Measurements from ENCODE around the gene SPSB4.

DNA sequence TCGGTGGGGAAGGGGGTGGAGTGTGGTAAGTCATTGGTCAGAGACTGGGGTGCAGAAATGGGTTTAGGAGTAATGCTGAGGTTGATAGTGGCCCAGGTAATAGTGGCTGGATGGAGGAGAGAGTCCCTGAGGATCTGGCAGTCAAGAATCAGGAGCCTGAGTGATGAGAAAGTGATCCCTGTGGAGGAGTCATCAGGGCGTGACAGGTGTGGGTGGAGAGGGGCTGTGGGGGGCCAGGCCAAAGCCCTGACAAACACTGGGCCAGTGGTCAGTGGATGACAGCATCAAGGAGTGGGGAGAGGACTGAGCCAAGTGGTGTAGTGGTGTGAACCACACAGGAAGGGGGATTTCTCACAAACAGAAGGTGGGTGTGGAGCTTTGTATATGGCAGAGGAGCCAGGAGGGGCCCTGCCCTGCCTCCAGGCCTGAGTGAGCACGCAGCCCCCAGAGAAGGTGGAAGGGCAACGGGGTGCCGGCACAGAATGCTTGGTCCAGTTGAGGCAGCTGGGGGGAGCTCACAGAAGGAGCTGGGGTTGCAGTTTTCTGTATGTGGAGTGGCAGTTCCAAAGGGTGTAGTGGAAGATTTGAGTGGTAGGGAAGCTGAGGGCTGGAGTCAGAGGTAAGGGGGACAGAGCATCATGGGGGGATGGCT is 77.1 kb downstream of the SPSB4 start:
- TF ChIP-seq, protein P1, sequence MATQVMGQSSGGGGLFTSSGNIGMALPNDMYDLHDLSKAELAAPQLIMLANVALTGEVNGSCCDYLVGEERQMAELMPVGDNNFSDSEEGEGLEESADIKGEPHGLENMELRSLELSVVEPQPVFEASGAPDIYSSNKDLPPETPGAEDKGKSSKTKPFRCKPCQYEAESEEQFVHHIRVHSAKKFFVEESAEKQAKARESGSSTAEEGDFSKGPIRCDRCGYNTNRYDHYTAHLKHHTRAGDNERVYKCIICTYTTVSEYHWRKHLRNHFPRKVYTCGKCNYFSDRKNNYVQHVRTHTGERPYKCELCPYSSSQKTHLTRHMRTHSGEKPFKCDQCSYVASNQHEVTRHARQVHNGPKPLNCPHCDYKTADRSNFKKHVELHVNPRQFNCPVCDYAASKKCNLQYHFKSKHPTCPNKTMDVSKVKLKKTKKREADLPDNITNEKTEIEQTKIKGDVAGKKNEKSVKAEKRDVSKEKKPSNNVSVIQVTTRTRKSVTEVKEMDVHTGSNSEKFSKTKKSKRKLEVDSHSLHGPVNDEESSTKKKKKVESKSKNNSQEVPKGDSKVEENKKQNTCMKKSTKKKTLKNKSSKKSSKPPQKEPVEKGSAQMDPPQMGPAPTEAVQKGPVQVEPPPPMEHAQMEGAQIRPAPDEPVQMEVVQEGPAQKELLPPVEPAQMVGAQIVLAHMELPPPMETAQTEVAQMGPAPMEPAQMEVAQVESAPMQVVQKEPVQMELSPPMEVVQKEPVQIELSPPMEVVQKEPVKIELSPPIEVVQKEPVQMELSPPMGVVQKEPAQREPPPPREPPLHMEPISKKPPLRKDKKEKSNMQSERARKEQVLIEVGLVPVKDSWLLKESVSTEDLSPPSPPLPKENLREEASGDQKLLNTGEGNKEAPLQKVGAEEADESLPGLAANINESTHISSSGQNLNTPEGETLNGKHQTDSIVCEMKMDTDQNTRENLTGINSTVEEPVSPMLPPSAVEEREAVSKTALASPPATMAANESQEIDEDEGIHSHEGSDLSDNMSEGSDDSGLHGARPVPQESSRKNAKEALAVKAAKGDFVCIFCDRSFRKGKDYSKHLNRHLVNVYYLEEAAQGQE (IDR thresholded peaks at IDR 0.05), result no peak
- TF ChIP-seq, protein P2, sequence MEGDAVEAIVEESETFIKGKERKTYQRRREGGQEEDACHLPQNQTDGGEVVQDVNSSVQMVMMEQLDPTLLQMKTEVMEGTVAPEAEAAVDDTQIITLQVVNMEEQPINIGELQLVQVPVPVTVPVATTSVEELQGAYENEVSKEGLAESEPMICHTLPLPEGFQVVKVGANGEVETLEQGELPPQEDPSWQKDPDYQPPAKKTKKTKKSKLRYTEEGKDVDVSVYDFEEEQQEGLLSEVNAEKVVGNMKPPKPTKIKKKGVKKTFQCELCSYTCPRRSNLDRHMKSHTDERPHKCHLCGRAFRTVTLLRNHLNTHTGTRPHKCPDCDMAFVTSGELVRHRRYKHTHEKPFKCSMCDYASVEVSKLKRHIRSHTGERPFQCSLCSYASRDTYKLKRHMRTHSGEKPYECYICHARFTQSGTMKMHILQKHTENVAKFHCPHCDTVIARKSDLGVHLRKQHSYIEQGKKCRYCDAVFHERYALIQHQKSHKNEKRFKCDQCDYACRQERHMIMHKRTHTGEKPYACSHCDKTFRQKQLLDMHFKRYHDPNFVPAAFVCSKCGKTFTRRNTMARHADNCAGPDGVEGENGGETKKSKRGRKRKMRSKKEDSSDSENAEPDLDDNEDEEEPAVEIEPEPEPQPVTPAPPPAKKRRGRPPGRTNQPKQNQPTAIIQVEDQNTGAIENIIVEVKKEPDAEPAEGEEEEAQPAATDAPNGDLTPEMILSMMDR (IDR thresholded peaks at IDR 0.05; ENCODE audit: low read depth, low read length, missing input control), result no peak
- TF ChIP-seq TAF1 (conservative IDR thresholded peaks at IDR 0.05), result no peak
- TF ChIP-seq, protein P3, sequence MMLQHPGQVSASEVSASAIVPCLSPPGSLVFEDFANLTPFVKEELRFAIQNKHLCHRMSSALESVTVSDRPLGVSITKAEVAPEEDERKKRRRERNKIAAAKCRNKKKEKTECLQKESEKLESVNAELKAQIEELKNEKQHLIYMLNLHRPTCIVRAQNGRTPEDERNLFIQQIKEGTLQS (IDR thresholded peaks at IDR 0.05), result no peak
- no peak for TF ChIP-seq RAD21 (IDR thresholded peaks at IDR 0.05)
- TF ChIP-seq YY1 (IDR thresholded peaks at IDR 0.05), result no peak
- TF ChIP-seq, protein P4, sequence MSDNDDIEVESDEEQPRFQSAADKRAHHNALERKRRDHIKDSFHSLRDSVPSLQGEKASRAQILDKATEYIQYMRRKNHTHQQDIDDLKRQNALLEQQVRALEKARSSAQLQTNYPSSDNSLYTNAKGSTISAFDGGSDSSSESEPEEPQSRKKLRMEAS (IDR thresholded peaks at IDR 0.05), result no peak
- TF ChIP-seq SP1 (IDR thresholded peaks at IDR 0.05), result no peak
- no peak for TF ChIP-seq JUND (IDR thresholded peaks at IDR 0.05)
- TF ChIP-seq, protein P5, sequence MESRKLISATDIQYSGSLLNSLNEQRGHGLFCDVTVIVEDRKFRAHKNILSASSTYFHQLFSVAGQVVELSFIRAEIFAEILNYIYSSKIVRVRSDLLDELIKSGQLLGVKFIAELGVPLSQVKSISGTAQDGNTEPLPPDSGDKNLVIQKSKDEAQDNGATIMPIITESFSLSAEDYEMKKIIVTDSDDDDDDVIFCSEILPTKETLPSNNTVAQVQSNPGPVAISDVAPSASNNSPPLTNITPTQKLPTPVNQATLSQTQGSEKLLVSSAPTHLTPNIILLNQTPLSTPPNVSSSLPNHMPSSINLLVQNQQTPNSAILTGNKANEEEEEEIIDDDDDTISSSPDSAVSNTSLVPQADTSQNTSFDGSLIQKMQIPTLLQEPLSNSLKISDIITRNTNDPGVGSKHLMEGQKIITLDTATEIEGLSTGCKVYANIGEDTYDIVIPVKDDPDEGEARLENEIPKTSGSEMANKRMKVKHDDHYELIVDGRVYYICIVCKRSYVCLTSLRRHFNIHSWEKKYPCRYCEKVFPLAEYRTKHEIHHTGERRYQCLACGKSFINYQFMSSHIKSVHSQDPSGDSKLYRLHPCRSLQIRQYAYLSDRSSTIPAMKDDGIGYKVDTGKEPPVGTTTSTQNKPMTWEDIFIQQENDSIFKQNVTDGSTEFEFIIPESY (IDR thresholded peaks at IDR 0.05), result no peak

Data from liver (tissue), 3 donors.